ENCODE data around the gene CD8A. TPM values are rescaled to one million over a fixed set of nuclear protein-coding genes. Genes with fewer than 3 reads are reported as not detected.

Gene CD8A
- polyA plus RNA-seq, 3 donors = 0.03 to 1.1 (median 0.88) TPM

GRCh38 chr2:86821306-86821705, 30.6 kb upstream of the CD8A start:
- no peak overlapping the region for H3K27ac ChIP-seq (ENCODE audit: low read depth in 1 of 2, low read length in 2 of 2)
- no peak overlapping the region for H3K4me3 Mint-ChIP-seq
- no peak for TF ChIP-seq CTCF (IDR thresholded peaks at IDR 0.05)

GRCh38 chr2:86818957-86819356, 28.2 kb upstream of the CD8A start:
- no peak overlapping the region for H3K27ac Mint-ChIP-seq
- TF ChIP-seq CTCF (IDR thresholded peaks at IDR 0.05) = no peak
- no peak overlapping the region for H3K9ac ChIP-seq (ENCODE audit: insufficient read depth, low read length, poor library complexity, severe bottlenecking)

More at GRCh38 chr2:86821306-86821705, 30.6 kb upstream of the CD8A start:
- Histone ChIP-seq H3K4me2 (replicated peaks; ENCODE audit: extremely low read depth, low read length, poor library complexity, severe bottlenecking) (no peak overlapping the region), H3K79me2 (ENCODE audit: insufficient read depth, low read length) (no peaks in the 10 kb centered on the region), H3K9ac (ENCODE audit: insufficient read depth, low read length, poor library complexity, severe bottlenecking) (no peak overlapping the region), H3K4me3 (replicated peaks in 1 of 3; ENCODE audit: low read depth in 2 of 3, low read length in 3 of 3) (no peak overlapping the region), H3K36me3 (replicated peaks in 1 of 2; ENCODE audit: control insufficient read depth in 1 of 2, insufficient read depth in 2 of 2, low read length in 2 of 2) (no peaks in the 10 kb centered on the region), H4K20me1 (ENCODE audit: insufficient read depth, low read length) (no peaks in the 10 kb centered on the region), H3K27me3 (ENCODE audit: control insufficient read depth in 2 of 2, insufficient read depth in 2 of 2, low read length in 2 of 2) (no peaks in the 10 kb centered on the region), H3K9me3 (replicated peaks in 1 of 2; ENCODE audit: control insufficient read depth in 1 of 2, insufficient read depth in 1 of 2, low read length in 2 of 2) (peaks cover 5 to 13% of the 10 kb centered on the region in 2 donors), H2AFZ (ENCODE audit: insufficient read depth, low read depth, low read length, poor library complexity, severe bottlenecking) (no peak overlapping the region), H3K4me1 (ENCODE audit: control insufficient read depth in 1 of 2, insufficient read depth in 2 of 2, low read length in 2 of 2) (no peaks in the 10 kb centered on the region)
- WGBS (ENCODE audit: insufficient coverage) = 96% methylated on average over 13 of the region's 13 CpGs
- peaks cover 2 to 4% (median 2%) of the 10 kb centered on the region in 3 donors for H3K27me3 Mint-ChIP-seq (ENCODE audit: low read depth in 3 of 3)
- intact Hi-C loops (cut with micrococcal nuclease) = no loop called here
- DNase-seq = no peak
- H3K27ac Mint-ChIP-seq = no peak overlapping the region
- H3K36me3 Mint-ChIP-seq = no peaks in the 10 kb centered on the region
- H3K4me1 Mint-ChIP-seq = no peaks in the 10 kb centered on the region
- H3K9me3 Mint-ChIP-seq = peaks cover 3 to 19% (median 12%) of the 10 kb centered on the region in 7 donors

More at GRCh38 chr2:86818957-86819356, 28.2 kb upstream of the CD8A start:
- Histone ChIP-seq H4K20me1 (ENCODE audit: insufficient read depth, low read length) (no peaks in the 10 kb centered on the region), H3K27ac (ENCODE audit: low read depth in 1 of 2, low read length in 2 of 2) (no peak overlapping the region), H3K9me3 (replicated peaks in 1 of 2; ENCODE audit: control insufficient read depth in 1 of 2, insufficient read depth in 1 of 2, low read length in 2 of 2) (peaks cover 5 to 13% of the 10 kb centered on the region in 2 donors), H3K79me2 (ENCODE audit: insufficient read depth, low read length) (no peaks in the 10 kb centered on the region), H2AFZ (ENCODE audit: insufficient read depth, low read depth, low read length, poor library complexity, severe bottlenecking) (no peak overlapping the region), H3K4me2 (replicated peaks; ENCODE audit: extremely low read depth, low read length, poor library complexity, severe bottlenecking) (no peak overlapping the region), H3K36me3 (replicated peaks in 1 of 2; ENCODE audit: control insufficient read depth in 1 of 2, insufficient read depth in 2 of 2, low read length in 2 of 2) (no peaks in the 10 kb centered on the region), H3K27me3 (ENCODE audit: control insufficient read depth in 2 of 2, insufficient read depth in 2 of 2, low read length in 2 of 2) (no peaks in the 10 kb centered on the region), H3K4me3 (replicated peaks in 1 of 3; ENCODE audit: low read depth in 2 of 3, low read length in 3 of 3) (no peak overlapping the region), H3K4me1 (ENCODE audit: control insufficient read depth in 1 of 2, insufficient read depth in 2 of 2, low read length in 2 of 2) (no peaks in the 10 kb centered on the region)
- Mint-ChIP-seq H3K4me1 (no peaks in the 10 kb centered on the region), H3K36me3 (no peaks in the 10 kb centered on the region), H3K4me3 (no peak overlapping the region), H3K9me3 (peaks cover 3 to 19% (median 12%) of the 10 kb centered on the region in 7 donors), H3K27me3 (ENCODE audit: low read depth in 3 of 3) (peaks cover 0 to 2% (median 2%) of the 10 kb centered on the region in 3 donors)
- DNase-seq = no peak
- intact Hi-C loops (cut with micrococcal nuclease) = no loop called here
- no CpG with 5 or more reads among the region's 2 CpGs for WGBS (ENCODE audit: insufficient coverage)
